ENCODE measurements around the gene RAB26.

The RAB26 gene

DNA sequence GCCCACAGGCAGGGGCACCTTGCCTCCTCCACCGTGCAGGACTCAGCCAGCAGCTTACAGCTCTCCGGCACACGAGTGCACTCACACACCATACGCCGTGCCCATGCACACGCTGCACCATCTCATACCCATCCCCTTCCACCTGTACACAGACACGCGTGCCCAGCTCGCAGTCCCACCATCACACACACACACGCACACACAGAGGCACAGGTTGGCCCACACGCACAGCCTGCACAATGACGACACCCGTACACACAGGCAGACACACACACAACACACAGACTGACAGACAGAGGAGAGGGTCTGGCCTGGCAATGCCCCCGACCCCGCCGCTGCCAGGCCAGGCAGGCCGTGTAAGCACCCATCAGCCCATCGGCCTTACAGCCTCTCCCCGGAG lies 35.9 kb downstream of the RAB26 start:
- no peaks in the 10 kb centered on the region for H3K36me3 ChIP-seq (ENCODE audit: insufficient read depth, low read length)
- TF ChIP-seq POLR2AphosphoS5 (IDR thresholded peaks at IDR 0.05; ENCODE audit: borderline replicate concordance, low read depth, low read length) = no peak
- no peak for TF ChIP-seq FOXP2 (optimal IDR thresholded peaks at IDR 0.05; ENCODE audit: control extremely low read depth, extremely low read length, insufficient read depth)
- no peak for TF ChIP-seq EZH2 (IDR thresholded peaks at IDR 0.05)
- no peak overlapping the region for H3K4me3 ChIP-seq
- H3K9ac ChIP-seq (ENCODE audit: insufficient read length) = no peak overlapping the region
- H3K9me3 ChIP-seq (ENCODE audit: low read depth, low read length) = no peaks in the 10 kb centered on the region
- no peak overlapping the region for H3K27ac ChIP-seq
- no peak for DNase-seq (ENCODE audit: low read depth, low spot score)

DNA sequence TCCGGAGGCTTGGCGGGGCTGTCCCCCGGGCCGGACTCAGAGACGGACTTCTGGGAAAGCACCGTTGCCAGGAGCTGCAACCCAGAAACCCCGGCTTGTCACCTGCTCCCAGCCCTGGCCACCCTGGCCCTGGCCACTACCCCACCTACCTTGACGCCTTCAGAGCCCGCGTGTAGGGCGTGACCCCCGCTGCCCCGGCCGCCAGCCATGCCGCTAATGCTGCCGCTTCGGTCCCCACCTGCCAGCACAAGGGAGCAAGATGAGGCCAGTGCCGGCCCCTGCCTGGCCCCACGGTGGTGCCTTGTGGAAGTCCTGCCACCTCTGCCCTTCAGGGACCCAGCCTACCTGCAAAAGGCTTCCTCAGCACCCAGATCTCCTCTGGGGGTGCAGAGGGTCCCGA lies 36.5 kb downstream of the RAB26 start:
- no peak for DNase-seq (ENCODE audit: low read depth, low spot score)
- Histone ChIP-seq H3K9me3 (ENCODE audit: low read depth, low read length) (no peaks in the 10 kb centered on the region), H3K36me3 (ENCODE audit: insufficient read depth, low read length) (no peaks in the 10 kb centered on the region), H3K4me3 (no peak overlapping the region), H3K27ac (no peak overlapping the region), H3K9ac (ENCODE audit: insufficient read length) (no peak overlapping the region)
- TF ChIP-seq POLR2AphosphoS5 (IDR thresholded peaks at IDR 0.05; ENCODE audit: borderline replicate concordance, low read depth, low read length) (no peak), EZH2 (IDR thresholded peaks at IDR 0.05) (no peak), FOXP2 (optimal IDR thresholded peaks at IDR 0.05; ENCODE audit: control extremely low read depth, extremely low read length, insufficient read depth) (no peak)

DNA sequence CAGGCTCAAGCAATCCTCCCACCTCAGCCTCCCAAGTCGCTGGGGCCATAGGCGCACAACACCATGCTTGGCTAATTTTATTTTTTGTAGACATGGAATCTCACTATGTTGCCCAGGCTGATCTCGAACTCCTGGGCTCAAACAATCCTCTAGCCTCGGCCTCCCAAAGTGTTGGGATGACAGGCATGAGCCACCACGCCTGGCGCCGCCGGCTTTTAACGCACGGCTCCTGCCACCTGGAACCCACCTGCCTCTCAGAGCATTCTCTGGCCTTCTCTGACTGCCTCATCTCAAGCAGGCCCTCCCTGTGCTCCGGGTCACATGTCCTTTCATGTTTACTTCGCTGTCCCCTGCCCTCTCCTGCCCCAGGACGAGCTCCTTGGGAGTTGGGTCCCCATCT lies 37.6 kb downstream of the RAB26 start:
- no peak for TF ChIP-seq POLR2AphosphoS5 (IDR thresholded peaks at IDR 0.05; ENCODE audit: borderline replicate concordance, low read depth, low read length)
- no peak for TF ChIP-seq EZH2 (IDR thresholded peaks at IDR 0.05)
- TF ChIP-seq FOXP2 (optimal IDR thresholded peaks at IDR 0.05; ENCODE audit: control extremely low read depth, extremely low read length, insufficient read depth) = no peak
- no peak for DNase-seq (ENCODE audit: low read depth, low spot score)
- Histone ChIP-seq H3K9me3 (ENCODE audit: low read depth, low read length) (no peaks in the 10 kb centered on the region), H3K27ac (no peak overlapping the region), H3K36me3 (ENCODE audit: insufficient read depth, low read length) (no peaks in the 10 kb centered on the region), H3K9ac (ENCODE audit: insufficient read length) (no peak overlapping the region), H3K4me3 (no peak overlapping the region)

DNA sequence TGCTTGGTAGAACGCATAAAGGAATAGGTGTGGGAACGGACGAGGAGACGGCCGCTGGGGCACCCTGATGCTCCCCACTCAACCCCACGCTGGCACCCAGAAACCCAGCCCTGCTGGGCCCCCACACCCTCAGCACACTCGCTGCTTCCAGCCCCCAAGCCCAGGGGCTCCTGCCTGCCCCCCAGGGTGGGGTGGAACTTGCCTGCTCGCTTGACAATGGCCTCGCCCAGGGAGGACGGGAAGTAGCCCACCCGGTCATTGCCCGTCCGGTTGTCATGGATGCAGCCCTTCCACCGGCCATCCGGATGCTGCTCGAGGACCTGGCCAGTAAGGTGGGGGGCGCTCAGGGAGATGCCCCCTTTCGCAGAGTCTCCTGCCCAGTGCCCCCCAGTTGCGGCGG lies 38.1 kb downstream of the RAB26 start:
- H3K9me3 ChIP-seq (ENCODE audit: low read depth, low read length) = no peaks in the 10 kb centered on the region
- no peak for TF ChIP-seq EZH2 (IDR thresholded peaks at IDR 0.05)
- no peak for TF ChIP-seq FOXP2 (optimal IDR thresholded peaks at IDR 0.05; ENCODE audit: control extremely low read depth, extremely low read length, insufficient read depth)
- no peak for TF ChIP-seq POLR2AphosphoS5 (IDR thresholded peaks at IDR 0.05; ENCODE audit: borderline replicate concordance, low read depth, low read length)
- no peak overlapping the region for H3K4me3 ChIP-seq
- no peaks in the 10 kb centered on the region for H3K36me3 ChIP-seq (ENCODE audit: insufficient read depth, low read length)
- DNase-seq (ENCODE audit: low read depth, low spot score) = no peak
- no peak overlapping the region for H3K9ac ChIP-seq (ENCODE audit: insufficient read length)
- H3K27ac ChIP-seq = no peak overlapping the region

DNA sequence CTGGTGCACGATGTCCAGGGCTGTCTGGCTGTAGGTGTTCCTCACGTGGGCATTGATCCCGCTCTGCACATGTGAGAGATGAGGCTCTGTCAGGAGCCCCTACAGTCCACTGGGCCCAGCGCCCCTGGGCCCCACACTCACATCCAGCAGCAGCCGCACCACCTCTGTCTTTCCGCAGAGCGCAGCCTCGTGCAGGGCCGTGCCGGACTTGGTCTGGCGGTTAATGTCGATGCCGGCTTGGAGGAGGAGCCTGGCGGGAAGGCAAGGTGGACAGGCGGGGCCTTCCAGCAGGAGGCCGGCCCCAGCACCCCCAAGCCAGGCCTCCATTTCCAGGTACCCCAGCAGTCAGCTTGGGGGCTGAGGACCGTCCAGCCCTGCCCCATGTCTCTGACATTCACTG lies 38.8 kb downstream of the RAB26 start:
- Histone ChIP-seq H3K4me3 (no peak overlapping the region), H3K9ac (ENCODE audit: insufficient read length) (no peak overlapping the region), H3K27ac (no peak overlapping the region), H3K36me3 (ENCODE audit: insufficient read depth, low read length) (no peaks in the 10 kb centered on the region), H3K9me3 (ENCODE audit: low read depth, low read length) (no peaks in the 10 kb centered on the region)
- no peak for DNase-seq (ENCODE audit: low read depth, low spot score)
- TF ChIP-seq POLR2AphosphoS5 (IDR thresholded peaks at IDR 0.05; ENCODE audit: borderline replicate concordance, low read depth, low read length) = no peak
- TF ChIP-seq FOXP2 (optimal IDR thresholded peaks at IDR 0.05; ENCODE audit: control extremely low read depth, extremely low read length, insufficient read depth) = no peak
- no peak for TF ChIP-seq EZH2 (IDR thresholded peaks at IDR 0.05)

DNA sequence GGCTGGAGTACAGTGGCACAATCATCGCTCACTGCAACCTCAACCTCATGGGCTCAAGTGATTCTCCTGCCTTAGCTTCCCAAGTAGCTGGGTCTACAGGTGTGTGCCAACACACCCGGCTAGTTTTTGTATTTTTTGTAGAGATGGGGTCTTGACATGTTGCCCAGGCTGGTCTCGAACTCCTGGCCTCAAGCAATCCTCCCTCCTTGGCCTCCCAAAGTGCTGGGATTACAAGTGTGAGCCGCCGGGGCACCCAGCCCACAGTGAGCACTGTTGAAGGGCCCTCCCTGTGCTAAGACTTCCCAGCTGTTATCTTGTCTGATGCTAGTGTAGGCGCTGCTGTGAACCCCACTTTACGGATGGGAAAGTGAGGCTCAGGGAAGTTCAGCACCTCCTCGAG lies 40.0 kb downstream of the RAB26 start:
- H3K4me3 ChIP-seq = no peak overlapping the region
- no peak overlapping the region for H3K9ac ChIP-seq (ENCODE audit: insufficient read length)
- TF ChIP-seq FOXP2 (optimal IDR thresholded peaks at IDR 0.05; ENCODE audit: control extremely low read depth, extremely low read length, insufficient read depth) (no peak), POLR2AphosphoS5 (IDR thresholded peaks at IDR 0.05; ENCODE audit: borderline replicate concordance, low read depth, low read length) (no peak), EZH2 (IDR thresholded peaks at IDR 0.05) (no peak)
- H3K27ac ChIP-seq = no peak overlapping the region
- no peak for DNase-seq (ENCODE audit: low read depth, low spot score)
- H3K9me3 ChIP-seq (ENCODE audit: low read depth, low read length) = no peaks in the 10 kb centered on the region
- no peaks in the 10 kb centered on the region for H3K36me3 ChIP-seq (ENCODE audit: insufficient read depth, low read length)

DNA sequence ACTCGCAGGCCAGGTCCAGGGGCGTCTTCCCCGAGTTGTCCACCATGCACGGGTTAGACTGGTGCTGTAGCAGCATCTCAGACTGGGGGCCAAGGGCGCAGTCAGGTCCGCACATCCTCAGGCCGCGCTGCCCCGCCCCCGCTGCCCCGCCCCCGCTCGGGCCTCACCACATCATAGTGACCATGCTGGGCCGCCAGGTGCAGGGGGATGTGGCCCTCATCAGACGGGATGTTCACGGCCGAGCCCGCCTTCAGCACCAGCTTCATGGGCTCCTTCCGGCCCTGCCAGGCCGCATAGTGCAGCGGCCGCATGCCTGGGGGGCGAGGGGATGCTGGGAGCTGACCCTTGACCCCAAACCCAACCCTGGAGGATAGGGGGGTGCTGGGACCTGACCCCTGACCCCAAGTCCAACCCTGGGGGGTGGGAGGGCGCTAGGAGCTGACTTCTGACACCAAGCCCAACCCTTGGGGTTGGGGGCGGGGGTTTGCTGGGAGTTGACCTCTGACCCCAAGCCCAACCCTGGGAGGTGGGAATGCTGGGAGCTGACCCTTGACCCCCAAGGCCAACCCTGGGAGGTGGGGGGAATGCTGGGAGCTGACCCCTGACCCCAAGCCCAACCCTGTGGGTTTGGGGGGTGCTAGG lies 40.9 kb downstream of the RAB26 start:
- H3K36me3 ChIP-seq (ENCODE audit: insufficient read depth, low read length) = no peaks in the 10 kb centered on the region
- no peak overlapping the region for H3K27ac ChIP-seq
- H3K9ac ChIP-seq (ENCODE audit: insufficient read length) = no peak overlapping the region
- TF ChIP-seq POLR2AphosphoS5 (IDR thresholded peaks at IDR 0.05; ENCODE audit: borderline replicate concordance, low read depth, low read length) (no peak), FOXP2 (optimal IDR thresholded peaks at IDR 0.05; ENCODE audit: control extremely low read depth, extremely low read length, insufficient read depth) (no peak), EZH2 (IDR thresholded peaks at IDR 0.05) (no peak)
- DNase-seq (ENCODE audit: low read depth, low spot score) = no peak
- H3K4me3 ChIP-seq = no peak overlapping the region
- H3K9me3 ChIP-seq (ENCODE audit: low read depth, low read length) = no peaks in the 10 kb centered on the region

DNA sequence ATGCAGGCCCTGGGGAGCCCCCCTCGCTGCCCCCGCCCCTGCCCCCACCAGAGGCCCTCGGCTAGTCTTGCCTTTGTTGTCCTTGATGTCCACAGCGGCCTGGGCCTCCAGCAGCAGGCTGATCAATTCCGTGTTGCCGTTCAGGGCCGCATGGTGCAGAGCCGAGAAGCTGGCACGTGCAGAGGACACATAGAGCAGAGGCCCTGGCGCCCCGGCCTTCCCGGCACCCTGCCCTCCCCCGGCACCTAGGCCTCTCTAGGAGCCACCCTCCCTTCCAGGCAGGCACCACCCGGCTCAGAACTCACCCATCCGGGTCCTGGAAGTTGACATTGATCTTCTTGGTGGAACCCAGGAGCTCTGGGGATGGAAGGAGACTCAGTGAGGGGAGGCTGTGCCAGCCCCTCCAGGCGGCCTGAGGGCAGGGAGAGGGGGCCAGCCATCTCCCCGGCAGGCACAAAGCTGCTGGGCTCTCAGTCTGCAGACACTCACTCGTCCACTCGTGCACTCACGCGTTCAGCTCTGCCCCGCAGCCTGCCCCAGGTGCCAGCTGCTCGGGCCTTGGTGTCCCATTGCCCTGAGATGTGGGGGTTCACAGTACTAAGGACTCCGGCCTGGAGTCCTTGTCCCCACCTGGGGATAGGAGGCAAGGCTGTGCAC lies 41.7 kb downstream of the RAB26 start:
- no peak overlapping the region for H3K4me3 ChIP-seq
- H3K9ac ChIP-seq (ENCODE audit: insufficient read length) = no peak overlapping the region
- H3K9me3 ChIP-seq (ENCODE audit: low read depth, low read length) = no peaks in the 10 kb centered on the region
- no peaks in the 10 kb centered on the region for H3K36me3 ChIP-seq (ENCODE audit: insufficient read depth, low read length)
- H3K27ac ChIP-seq = no peak overlapping the region
- no peak for TF ChIP-seq POLR2AphosphoS5 (IDR thresholded peaks at IDR 0.05; ENCODE audit: borderline replicate concordance, low read depth, low read length)
- no peak for TF ChIP-seq EZH2 (IDR thresholded peaks at IDR 0.05)
- TF ChIP-seq FOXP2 (optimal IDR thresholded peaks at IDR 0.05; ENCODE audit: control extremely low read depth, extremely low read length, insufficient read depth) = no peak
- no peak for DNase-seq (ENCODE audit: low read depth, low spot score)
